Measurements from ENCODE around the gene KRR1. TPM values are rescaled to one million over a fixed set of nuclear protein-coding genes. Genes with fewer than 3 reads are reported as not detected.
"Not testable (repeated sequence)": the region's sequence is repeated elsewhere in the genome, so short reads cannot be mapped to it uniquely, and the experiment has no call there.

KRR1 gene
- polyA plus RNA-seq, 3 donors from 2014 or later, result 22.1 to 67.2 (median 51.8) TPM

DNA sequence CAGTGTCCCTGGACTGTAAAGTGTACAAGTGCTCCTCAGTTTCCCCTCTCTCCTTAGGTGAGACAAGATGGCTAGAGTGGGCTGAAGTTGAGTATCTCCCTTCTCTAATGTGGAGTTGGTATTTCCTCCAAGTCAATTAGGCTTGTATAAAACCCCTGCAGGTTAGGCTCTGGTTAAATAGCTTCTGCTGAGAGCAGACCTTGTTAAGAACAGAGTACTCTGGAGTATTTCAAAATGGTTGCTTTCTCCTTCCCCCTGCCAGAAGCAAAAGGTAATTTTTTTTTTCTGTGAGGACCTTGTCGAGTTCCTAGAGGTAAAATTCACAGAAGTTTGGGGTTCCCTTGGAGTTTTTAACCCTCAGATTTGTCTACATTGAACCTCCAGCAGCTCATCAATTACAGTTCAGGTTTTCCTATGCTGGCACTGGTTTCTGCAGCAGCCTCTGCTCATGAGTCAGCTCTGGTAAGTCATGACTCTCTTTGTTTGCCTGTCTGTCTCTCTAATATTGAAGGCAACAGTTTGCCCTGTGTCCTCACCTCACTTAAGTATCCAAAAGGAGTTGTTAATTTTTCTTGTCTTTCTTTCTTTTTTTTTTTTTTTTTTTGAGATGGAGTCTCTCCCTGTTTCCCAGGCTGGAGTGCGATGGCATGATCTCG lies 58.6 kb downstream of the KRR1 start:
- no peak overlapping the region for H3K4me3 Mint-ChIP-seq
- peaks cover 25 to 28% of the 10 kb centered on the region in 2 donors for H3K4me1 Mint-ChIP-seq

DNA sequence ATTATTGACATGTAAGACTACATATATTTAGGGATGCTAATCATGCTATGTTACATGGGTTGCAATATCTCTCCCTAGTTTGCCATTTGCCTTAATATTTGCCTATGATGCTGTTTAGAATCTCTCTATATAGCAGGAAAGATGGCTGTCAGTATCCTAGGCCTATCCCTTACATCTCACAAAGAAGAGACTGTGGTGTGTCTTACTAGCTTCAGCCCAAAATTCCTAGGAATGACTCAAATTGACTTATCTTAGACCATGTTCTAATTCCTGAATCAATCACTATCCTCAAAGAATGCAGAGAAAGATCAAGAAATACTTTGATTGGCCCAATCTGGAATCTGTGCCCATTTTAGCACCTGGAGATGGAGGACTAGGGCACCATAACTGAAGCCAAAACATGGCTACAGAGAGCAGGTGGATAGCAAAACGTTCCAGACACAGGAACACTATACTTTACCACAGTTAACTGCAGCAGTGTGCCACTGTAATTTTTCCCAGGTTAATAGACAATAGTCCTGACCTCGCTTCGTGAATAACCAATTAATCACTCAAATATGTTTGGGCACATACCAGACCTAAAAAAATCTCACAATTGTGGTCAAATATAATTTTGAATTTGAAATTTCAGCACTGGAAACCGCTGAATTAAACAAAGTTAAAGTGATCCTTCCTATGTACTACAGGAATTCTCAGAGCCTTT lies 63.6 kb downstream of the KRR1 start:
- DNase-seq, result no peak
- H3K9me3 Mint-ChIP-seq, result no peaks in the 10 kb centered on the region
- no peaks in the 10 kb centered on the region for H3K4me1 Mint-ChIP-seq
- peaks cover 0 to 4% (median 1%) of the 10 kb centered on the region in 3 donors for H3K27me3 Mint-ChIP-seq (ENCODE audit: low read depth in 3 of 3)
- H3K36me3 Mint-ChIP-seq, result no peaks in the 10 kb centered on the region
- no peak overlapping the region for H3K27ac Mint-ChIP-seq
- no peak overlapping the region for H3K4me3 Mint-ChIP-seq

More for the DNA sequence above, 58.6 kb downstream of the KRR1 start:
- H3K36me3 Mint-ChIP-seq, result no peaks in the 10 kb centered on the region
- no peak overlapping the region for H3K27ac Mint-ChIP-seq
- DNase-seq, result no peak
- H3K27me3 Mint-ChIP-seq (ENCODE audit: low read depth in 3 of 3), result no peaks in the 10 kb centered on the region
- peaks cover 0 to 3% (median 0%) of the 10 kb centered on the region in 6 donors for H3K9me3 Mint-ChIP-seq

DNA sequence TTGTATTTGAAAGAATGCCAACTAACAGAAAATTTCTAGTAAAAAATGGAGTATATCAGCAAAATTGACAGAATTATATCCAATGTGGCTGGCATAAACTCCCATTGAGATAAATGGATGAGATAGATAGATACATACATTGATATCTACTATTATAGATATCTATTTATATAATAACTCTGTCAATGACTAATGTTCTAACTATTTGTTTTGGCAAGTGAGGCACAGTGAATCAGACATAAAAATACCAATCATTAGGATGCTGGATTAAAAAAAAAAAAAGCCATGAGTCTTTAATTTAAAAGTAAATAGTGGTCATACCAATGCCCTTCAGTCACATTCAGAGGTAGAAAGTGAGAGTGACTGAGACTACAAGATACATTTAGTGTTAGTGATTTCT lies 64.6 kb downstream of the KRR1 start:
- no peak overlapping the region for H3K4me3 Mint-ChIP-seq
- no peaks in the 10 kb centered on the region for H3K9me3 Mint-ChIP-seq
- peaks cover 0 to 4% (median 1%) of the 10 kb centered on the region in 3 donors for H3K27me3 Mint-ChIP-seq (ENCODE audit: low read depth in 3 of 3)
- H3K27ac Mint-ChIP-seq, result peak overlapping the region in 1 of 6 donors; percentile 13
- DNase-seq, result no peak
- H3K4me1 Mint-ChIP-seq, result no peaks in the 10 kb centered on the region
- no peaks in the 10 kb centered on the region for H3K36me3 Mint-ChIP-seq

DNA sequence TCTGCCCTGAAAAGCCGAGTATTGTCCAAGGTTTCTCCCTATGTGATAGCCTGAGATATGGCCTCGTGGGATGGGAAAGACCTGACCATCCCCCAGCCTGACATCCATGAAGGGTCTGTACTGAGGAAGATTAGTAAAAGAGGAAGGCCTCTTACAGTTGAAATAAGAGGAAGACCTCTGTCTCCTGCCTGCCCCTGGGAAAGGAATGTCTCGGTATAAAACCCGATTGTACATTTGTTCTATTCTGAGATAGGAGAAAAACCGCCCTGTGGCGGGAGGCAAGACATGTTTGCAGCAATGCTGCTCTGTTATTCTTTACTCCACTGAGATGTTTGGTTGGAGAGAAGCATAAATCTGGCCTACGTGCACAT lies 66.3 kb downstream of the KRR1 start:
- not testable (repeated sequence) for H3K27ac Mint-ChIP-seq; H3K4me1 Mint-ChIP-seq; DNase-seq; H3K4me3 Mint-ChIP-seq; H3K9me3 Mint-ChIP-seq; H3K27me3 Mint-ChIP-seq (ENCODE audit: low read depth in 3 of 3); H3K36me3 Mint-ChIP-seq

DNA sequence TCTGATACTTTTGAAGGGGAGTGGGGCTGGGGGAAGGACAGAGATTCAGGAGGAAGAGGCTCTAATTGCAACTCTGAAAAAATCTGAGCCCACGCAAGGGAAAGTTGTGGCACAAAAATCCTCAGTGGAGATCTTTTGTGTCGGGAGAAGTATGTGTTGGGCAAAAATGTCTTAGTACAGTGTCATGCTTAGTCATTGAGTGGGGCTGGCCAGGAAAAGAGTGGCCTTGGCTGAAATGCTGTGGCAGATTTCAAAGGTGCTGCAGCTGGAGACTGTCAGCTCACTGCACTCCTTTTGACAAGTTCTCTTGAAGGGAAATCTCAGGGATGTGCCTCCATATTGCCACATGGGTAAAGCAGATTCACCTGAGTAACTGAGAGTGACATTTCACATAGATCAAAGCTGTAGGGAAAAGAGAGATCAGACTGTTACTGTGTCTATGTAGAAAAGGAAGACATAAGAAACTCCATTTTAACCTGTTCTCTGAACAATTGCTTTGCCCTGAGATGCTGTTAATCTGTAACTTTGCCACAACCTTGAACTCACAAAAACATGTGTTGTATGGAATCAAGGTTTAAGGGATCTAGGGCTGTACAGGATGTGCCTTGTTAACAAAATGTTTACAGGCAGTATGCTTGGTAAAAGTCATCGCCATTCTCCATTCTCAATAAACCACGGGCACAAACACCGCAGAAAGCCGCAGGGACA lies 66.8 kb downstream of the KRR1 start:
- Mint-ChIP-seq H3K4me1 (no peaks in the 10 kb centered on the region), H3K27me3 (ENCODE audit: low read depth in 3 of 3) (peaks cover 0 to 4% (median 1%) of the 10 kb centered on the region in 3 donors), H3K36me3 (peaks cover 0 to 5% (median 5%) of the 10 kb centered on the region in 3 donors), H3K27ac (no peak overlapping the region), H3K4me3 (no peak overlapping the region), H3K9me3 (peaks cover 0 to 5% (median 0%) of the 10 kb centered on the region in 6 donors)
- no peak for DNase-seq

DNA sequence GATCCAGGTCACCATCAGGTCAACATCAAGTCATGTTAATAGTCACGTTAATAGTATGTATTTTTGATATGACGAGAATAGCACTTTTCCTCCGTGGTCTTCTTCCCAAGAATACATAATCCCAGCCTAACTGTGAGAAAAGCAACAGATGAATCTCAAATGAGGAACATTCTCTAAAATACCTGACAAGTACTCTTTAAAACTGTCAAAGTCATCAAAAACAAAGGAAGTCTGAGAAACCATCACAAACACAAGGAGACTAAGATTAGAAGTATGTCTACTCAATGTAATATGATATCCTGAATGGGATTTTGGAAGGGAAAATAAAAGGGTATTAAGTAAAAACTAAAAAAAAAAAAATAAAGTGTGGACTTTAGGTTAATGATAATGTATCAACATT lies 67.7 kb downstream of the KRR1 start:
- DNase-seq, result no peak
- H3K36me3 Mint-ChIP-seq, result peaks cover 0 to 5% (median 5%) of the 10 kb centered on the region in 3 donors
- H3K27me3 Mint-ChIP-seq (ENCODE audit: low read depth in 3 of 3), result peaks cover 0 to 4% (median 1%) of the 10 kb centered on the region in 3 donors
- no peak overlapping the region for H3K4me3 Mint-ChIP-seq
- no peak overlapping the region for H3K27ac Mint-ChIP-seq
- no peaks in the 10 kb centered on the region for H3K4me1 Mint-ChIP-seq
- H3K9me3 Mint-ChIP-seq, result peaks cover 0 to 5% (median 0%) of the 10 kb centered on the region in 6 donors

DNA sequence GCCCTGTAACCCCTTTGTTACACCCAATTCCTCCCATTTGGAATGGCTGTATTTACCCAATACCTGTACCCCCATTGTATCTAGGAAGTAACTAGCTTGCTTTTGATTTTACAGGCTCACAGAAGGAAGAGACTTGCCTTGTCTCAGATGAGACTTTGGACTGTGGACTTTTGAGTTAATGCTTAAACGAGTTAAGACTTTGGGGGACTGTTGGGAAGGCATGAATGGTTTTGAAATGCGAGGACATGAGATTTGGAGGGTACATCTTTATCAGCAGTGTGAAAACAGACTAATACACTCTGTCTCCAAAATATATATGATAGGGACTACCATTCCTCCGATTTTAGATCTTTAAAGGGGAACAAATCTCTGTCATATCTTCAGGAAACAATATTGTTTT lies 69.0 kb downstream of the KRR1 start:
- not testable (repeated sequence) for H3K4me3 Mint-ChIP-seq; H3K36me3 Mint-ChIP-seq; DNase-seq; H3K27me3 Mint-ChIP-seq (ENCODE audit: low read depth in 3 of 3); H3K9me3 Mint-ChIP-seq; H3K4me1 Mint-ChIP-seq
- peak overlapping the region in 1 of 6 donors; percentile 46 for H3K27ac Mint-ChIP-seq

DNA sequence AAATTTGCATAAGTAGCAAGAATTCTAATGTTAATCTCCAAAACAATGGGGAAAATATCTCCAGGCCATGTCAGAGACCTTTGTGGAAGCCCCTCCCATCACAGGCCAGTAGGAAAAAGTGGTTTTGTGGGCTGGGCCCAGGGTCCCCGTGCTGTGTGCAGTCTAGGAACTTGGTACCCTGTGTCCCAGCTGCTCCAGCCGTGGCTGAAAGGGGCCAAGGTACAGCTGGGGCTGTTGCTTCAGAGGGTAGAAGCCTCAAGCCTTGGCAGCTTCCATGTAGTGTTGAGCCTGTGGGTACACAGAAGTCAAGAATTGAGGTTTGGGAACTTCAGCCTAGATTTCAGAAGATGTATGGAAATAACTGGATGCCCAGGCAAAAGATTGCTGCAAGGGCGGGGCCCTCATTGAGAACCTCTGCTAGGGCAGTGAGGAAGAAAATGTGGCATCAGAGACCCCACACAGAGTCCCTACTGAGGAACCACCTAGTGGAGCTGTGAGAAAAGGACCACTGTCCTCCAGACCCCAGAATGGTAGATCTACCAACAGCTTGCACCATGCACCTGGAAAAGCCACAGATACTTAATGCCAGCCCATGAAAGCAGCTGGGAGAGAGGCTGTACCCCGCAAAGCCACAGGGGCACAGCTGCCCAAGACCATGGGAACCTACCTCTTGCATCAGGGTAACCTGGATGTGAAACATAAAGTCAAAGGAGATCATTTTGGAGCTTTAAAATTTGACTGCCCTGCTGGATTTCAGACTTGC lies 69.5 kb downstream of the KRR1 start:
- H3K4me1 Mint-ChIP-seq; H3K4me3 Mint-ChIP-seq; DNase-seq; H3K27ac Mint-ChIP-seq; H3K36me3 Mint-ChIP-seq; H3K27me3 Mint-ChIP-seq (ENCODE audit: low read depth in 3 of 3); H3K9me3 Mint-ChIP-seq: not testable (repeated sequence)

Other genes starting within 250 kb of the KRR1 start
- gene CAPS2, start 181.3 kb downstream of the KRR1 start, polyA plus RNA-seq, result 1 to 10 TPM; 6.2 to 7.9 (median 6.2) TPM
- not detected for gene GLIPR1L1, start 176.9 kb downstream of the KRR1 start, polyA plus RNA-seq
- gene GLIPR1L2, start 120.5 kb downstream of the KRR1 start, polyA plus RNA-seq, result under 1 TPM in 2 of 3 donors, not detected in 1; 0.71 to 0.84 TPM
- gene GLIPR1, start 30.9 kb downstream of the KRR1 start, polyA plus RNA-seq, result 100 to 1,000 TPM; 132 to 229 (median 201) TPM

All from immature natural killer cell (primary cell).